ENCODE measurements around the gene MAN1A1. TPM values are rescaled to one million over a fixed set of nuclear protein-coding genes. Genes with fewer than 3 reads are reported as not detected.

Gene MAN1A1
- total and polyA plus RNA-seq, 11 donors, result 5.6 to 30.6 (median 12.6) TPM

DNA sequence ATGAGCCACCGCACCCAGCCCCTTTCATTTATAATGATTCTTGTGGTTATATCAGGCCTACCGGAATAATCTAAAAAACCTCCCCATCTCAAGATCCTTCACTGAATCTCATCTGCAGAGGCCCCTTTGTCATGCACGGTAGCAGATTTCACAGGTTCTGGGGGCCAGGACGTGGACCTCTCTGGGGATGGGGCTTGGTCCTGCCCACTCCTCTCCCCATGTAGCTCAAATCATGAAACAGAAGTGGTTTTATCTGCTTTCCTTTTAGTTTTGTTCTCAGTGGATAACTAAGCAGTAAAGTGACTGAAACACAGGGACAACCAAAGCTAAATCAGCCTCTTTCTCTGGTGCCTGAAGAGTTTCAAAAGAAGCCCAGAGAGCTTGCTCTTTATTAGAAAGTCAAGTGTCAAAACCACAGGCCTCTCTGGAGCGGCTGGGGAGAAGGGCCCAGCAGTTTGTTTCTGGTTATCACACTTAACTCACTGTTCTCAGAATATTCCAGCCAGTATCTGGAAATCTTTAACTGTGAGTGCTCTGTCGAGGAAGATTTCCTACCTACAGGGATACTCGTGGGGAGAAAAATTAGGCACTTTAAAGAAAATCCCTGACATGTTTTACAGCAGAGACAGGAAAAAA, 210.5 kb downstream of the MAN1A1 start:
- no peaks in the 10 kb centered on the region for H3K36me3 ChIP-seq
- no peaks in the 10 kb centered on the region for H3K27me3 ChIP-seq
- H3K9me3 ChIP-seq, result no peaks in the 10 kb centered on the region
- ATAC-seq (no peak), DNase-seq (no peak)
- 70 to 76% (median 72%) methylated on average over 7 of the region's 7 CpGs for WGBS, 4 donors
- H3K4me3 ChIP-seq, result no peak overlapping the region
- TF ChIP-seq POLR2A (IDR thresholded peaks at IDR 0.05) (no peak), CTCF (IDR thresholded peaks at IDR 0.05) (no peak)
- intact Hi-C loops (cut with DNase I), result no loop called here
- no peak overlapping the region for H3K27ac ChIP-seq
- peaks cover 0 to 29% (median 0%) of the 10 kb centered on the region in 12 donors for H3K4me1 ChIP-seq

DNA sequence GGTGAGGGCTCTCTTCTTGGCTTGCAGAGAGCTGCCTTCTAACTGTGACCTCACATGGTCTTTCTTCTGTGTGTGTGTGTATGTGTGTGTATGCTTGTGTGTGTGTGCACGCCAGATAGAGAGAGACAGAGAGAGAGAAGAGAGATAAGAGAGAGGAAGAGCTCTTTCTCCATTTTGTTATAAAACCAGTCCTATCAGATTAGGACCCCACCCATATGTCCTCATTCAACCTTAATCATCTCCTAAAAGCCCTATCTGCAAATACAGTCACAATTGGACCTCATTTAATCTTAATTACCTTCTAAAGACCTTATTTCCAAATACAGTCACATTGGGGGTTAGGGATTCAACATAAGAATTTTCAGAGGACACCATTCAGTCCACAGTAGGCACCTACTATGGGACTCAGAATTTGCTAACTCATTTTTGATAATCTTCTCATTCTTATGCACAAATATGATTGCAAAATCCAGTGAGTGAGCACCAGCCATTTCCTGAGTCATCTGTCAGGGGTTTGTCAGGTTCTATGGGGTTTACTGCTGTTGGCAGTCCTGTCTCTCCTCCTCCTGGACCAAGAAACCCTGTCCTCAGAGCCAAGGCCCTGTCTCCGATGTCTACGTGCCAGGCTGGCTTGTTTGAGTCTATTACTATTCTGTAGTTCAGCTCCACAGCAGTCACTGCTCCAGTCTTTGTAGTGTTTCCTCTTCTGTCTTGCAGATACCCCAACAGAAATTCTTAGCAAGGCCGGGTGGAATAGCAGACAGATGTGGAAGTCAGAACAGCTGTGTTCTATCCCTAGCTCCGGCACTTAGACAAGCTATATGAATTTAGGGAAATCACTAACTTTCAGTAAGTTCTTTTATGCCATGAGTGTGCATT, 212.1 kb downstream of the MAN1A1 start:
- no peak overlapping the region for H3K27ac ChIP-seq
- DNase-seq, result no peak
- intact Hi-C loops (cut with DNase I), result no loop called here
- no peak for TF ChIP-seq CTCF (IDR thresholded peaks at IDR 0.05)
- TF ChIP-seq POLR2A (IDR thresholded peaks at IDR 0.05), result no peak
- H3K4me1 ChIP-seq, result peaks cover 0 to 34% (median 0%) of the 10 kb centered on the region in 12 donors
- WGBS, 4 donors, result 81 to 85% (median 84%) methylated on average over 5 of the region's 5 CpGs
- H3K9me3 ChIP-seq, result no peaks in the 10 kb centered on the region
- no peaks in the 10 kb centered on the region for H3K27me3 ChIP-seq
- H3K4me3 ChIP-seq, result no peak overlapping the region
- no peak for ATAC-seq
- no peaks in the 10 kb centered on the region for H3K36me3 ChIP-seq

DNA sequence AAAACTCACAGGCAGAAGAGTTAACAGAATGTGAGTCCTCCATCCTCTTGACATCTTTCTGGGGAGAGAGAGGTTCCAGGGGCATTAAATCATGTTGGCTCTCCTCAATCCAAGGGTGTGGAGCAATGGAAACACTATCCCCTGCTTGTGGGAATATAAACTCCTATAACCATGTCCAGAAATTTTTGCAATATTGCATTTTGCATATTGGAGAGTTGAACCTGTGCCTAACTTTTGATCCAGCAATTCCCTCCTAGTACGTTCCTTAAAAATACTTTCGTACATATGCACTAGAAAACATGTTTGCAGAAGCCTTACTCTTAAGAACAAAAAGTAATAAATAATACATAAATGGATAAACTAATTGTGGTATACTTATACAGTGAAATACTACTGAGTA, 214.8 kb downstream of the MAN1A1 start:
- H3K27ac ChIP-seq, result no peak overlapping the region
- H3K4me1 ChIP-seq, result peaks cover 0 to 45% (median 0%) of the 10 kb centered on the region in 12 donors
- 92 to 100% (median 98%) methylated on average over 2 of the region's 2 CpGs for WGBS, 4 donors
- no peaks in the 10 kb centered on the region for H3K9me3 ChIP-seq
- no peak for TF ChIP-seq POLR2A (IDR thresholded peaks at IDR 0.05)
- no peak for TF ChIP-seq CTCF (IDR thresholded peaks at IDR 0.05)
- no peaks in the 10 kb centered on the region for H3K36me3 ChIP-seq
- ATAC-seq, result no peak
- H3K4me3 ChIP-seq, result no peak overlapping the region
- intact Hi-C loops (cut with DNase I), result no loop called here
- no peak for DNase-seq
- no peaks in the 10 kb centered on the region for H3K27me3 ChIP-seq

DNA sequence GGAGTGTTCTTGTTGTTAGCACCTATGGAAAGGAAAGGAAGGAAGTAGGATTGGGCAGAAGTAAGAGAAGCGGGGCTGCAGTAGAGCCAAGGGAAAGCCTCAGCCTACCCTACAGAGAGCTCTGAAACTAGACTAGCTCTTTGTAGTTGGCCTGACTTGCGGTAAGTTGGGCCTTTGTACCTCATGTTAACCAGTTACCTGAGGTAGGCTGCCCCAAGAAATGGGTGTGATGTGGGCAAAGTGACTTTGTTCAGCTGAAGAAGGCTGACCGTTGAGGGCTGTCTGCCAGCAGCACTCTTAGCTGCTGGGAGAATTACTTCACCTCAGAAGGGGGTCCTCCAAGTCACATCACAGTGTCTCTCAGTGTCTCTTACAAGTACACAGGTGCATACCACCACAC, 216.2 kb downstream of the MAN1A1 start:
- H3K4me3 ChIP-seq, result no peak overlapping the region
- DNase-seq (no peak), ATAC-seq (no peak)
- 91 to 96% (median 92%) methylated on average over 3 of the region's 3 CpGs for WGBS, 4 donors
- intact Hi-C loops (cut with DNase I), result no loop called here
- H3K27me3 ChIP-seq, result no peaks in the 10 kb centered on the region
- H3K36me3 ChIP-seq, result no peaks in the 10 kb centered on the region
- H3K4me1 ChIP-seq, result peaks cover 0 to 40% (median 2%) of the 10 kb centered on the region in 12 donors
- H3K9me3 ChIP-seq, result no peaks in the 10 kb centered on the region
- no peak overlapping the region for H3K27ac ChIP-seq
- TF ChIP-seq CTCF (IDR thresholded peaks at IDR 0.05) (no peak), POLR2A (IDR thresholded peaks at IDR 0.05) (no peak)
